Neuronal stem cell (in vitro differentiated cells): Measurements from ENCODE around the gene IQUB.

Experiments used
- DNase-seq: peaks from one replicate; pipeline ENCODE4 v3.0.0-alpha.2; 2013; ENCODE audit warnings: low spot score
- H2AFZ ChIP-seq: one replicate; pipeline ENCODE4 v1.6.1; 2013; ENCODE audit warnings: mild to moderate bottlenecking, low read length, inconsistent platforms
- H2AK5ac ChIP-seq: 2 replicates; pipeline ENCODE4 v1.6.1; 2013; ENCODE audit warnings: low read depth, mild to moderate bottlenecking, inconsistent platforms, low read length, moderate library complexity, mixed read lengths
- H2BK120ac ChIP-seq: 2 replicates; pipeline ENCODE4 v1.6.1; 2013; ENCODE audit warnings: low read depth, mild to moderate bottlenecking, inconsistent platforms, low read length, moderate library complexity, mixed read lengths
- H2BK12ac ChIP-seq: one replicate; pipeline ENCODE4 v1.6.1; 2013; ENCODE audit warnings: low read length, inconsistent platforms
- H2BK15ac ChIP-seq: 2 replicates; pipeline ENCODE4 v1.6.1; 2013; ENCODE audit warnings: mild to moderate bottlenecking, low read length, inconsistent platforms, mixed read lengths
- H2BK5ac ChIP-seq: one replicate; pipeline ENCODE4 v1.6.1; 2013; ENCODE audit warnings: inconsistent platforms, mild to moderate bottlenecking, low read length, moderate library complexity
- H3K14ac ChIP-seq: one replicate; pipeline ENCODE4 v1.6.1; 2013; ENCODE audit warnings: low read length, inconsistent platforms
- H3K18ac ChIP-seq: 2 replicates; pipeline ENCODE4 v1.6.1; 2013; ENCODE audit warnings: low read length, inconsistent platforms
- H3K23ac ChIP-seq: 2 replicates; pipeline ENCODE4 v1.6.1; 2013; ENCODE audit warnings: low read depth, mild to moderate bottlenecking, mixed read lengths, low read length, inconsistent platforms; ENCODE audit not compliant: poor library complexity
- H3K27ac ChIP-seq: replicated peaks from 3 replicates; pipeline ENCODE4 v1.5.1; 2013; ENCODE audit warnings: low read length, inconsistent platforms
- H3K27me3 ChIP-seq, 3 experiments: 2 replicates each; pipeline ENCODE4 v1.6.1; 2013; ENCODE audit warnings: low read length in 3 of 3, mild to moderate bottlenecking in 2 of 3, inconsistent platforms in 1 of 3, low read depth in 1 of 3, mixed read lengths in 1 of 3, moderate library complexity in 1 of 3; ENCODE audit not compliant: control insufficient read depth in 3 of 3, insufficient read depth in 3 of 3
- H3K36me3 ChIP-seq, 2 donors: replicated peaks in 1 of 2; 2 replicates each; pipeline ENCODE4 v1.6.1; 2013; ENCODE audit warnings: low read length in 2 of 2; ENCODE audit not compliant: control insufficient read depth in 2 of 2, insufficient read depth in 2 of 2
- H3K4ac ChIP-seq: 2 replicates; pipeline ENCODE4 v1.6.1; 2013; ENCODE audit warnings: inconsistent platforms, mild to moderate bottlenecking, low read length, moderate library complexity
- H3K4me1 ChIP-seq, 2 donors: 1 replicate in 1 of 2; 2 replicates in 1 of 2; pipeline ENCODE4 v1.6.1; 2013; ENCODE audit warnings: low read length in 2 of 2, low read depth in 1 of 2; ENCODE audit not compliant: control insufficient read depth in 2 of 2, insufficient read depth in 1 of 2
- H3K4me2 ChIP-seq: one replicate; pipeline ENCODE4 v1.6.1; 2013; ENCODE audit warnings: mild to moderate bottlenecking, low read length, inconsistent platforms; ENCODE audit not compliant: insufficient read depth, poor library complexity, severe bottlenecking
- H3K4me3 ChIP-seq, 2 donors: 2 replicates each; pipeline ENCODE4 v1.5.1; 2013; ENCODE audit warnings: low read length in 2 of 2, mild to moderate bottlenecking in 2 of 2, inconsistent platforms in 1 of 2, moderate library complexity in 1 of 2
- H3K79me1 ChIP-seq: one replicate; pipeline ENCODE4 v1.6.1; 2013; ENCODE audit warnings: low read depth, mild to moderate bottlenecking, inconsistent platforms, low read length, moderate library complexity
- H3K9ac ChIP-seq: one replicate; pipeline ENCODE4 v1.6.1; 2013; ENCODE audit warnings: mild to moderate bottlenecking, low read depth, low read length, inconsistent platforms; ENCODE audit not compliant: poor library complexity
- H3K9me3 ChIP-seq, 2 donors: replicated peaks in 1 of 2; 2 replicates each; pipeline versions ENCODE3 to v1.6.1; 2013; ENCODE audit warnings: low read length in 2 of 2, mild to moderate bottlenecking in 2 of 2, inconsistent platforms in 1 of 2, low read depth in 1 of 2, mixed read lengths in 1 of 2, moderate library complexity in 1 of 2; ENCODE audit not compliant: control insufficient read depth in 2 of 2, insufficient read depth in 1 of 2
- H4K8ac ChIP-seq: one replicate; pipeline ENCODE4 v1.6.1; 2013; ENCODE audit warnings: low read depth, mild to moderate bottlenecking, inconsistent platforms, low read length, moderate library complexity
- H4K91ac ChIP-seq: one replicate; pipeline ENCODE4 v1.6.1; 2013; ENCODE audit warnings: low read length, low read depth, mild to moderate bottlenecking, inconsistent platforms; ENCODE audit not compliant: poor library complexity
- WGBS, 2 donors: extraction: QIAGEN DNeasy Blood & Tissue Kit; methylation state at CpG; one replicate each; pipeline ENCODE4 v1.1.7; 2013; ENCODE audit warnings: missing lambda C conversion rate in 2 of 2, mixed read lengths in 1 of 2; ENCODE audit not compliant: insufficient read length in 2 of 2, insufficient replicate concordance in 1 of 2; ENCODE audit errors: extremely low coverage in 2 of 2; 5-methylcytosine and 5-hydroxymethylcytosine counted together

The IQUB gene

GRCh38 chr7:123539871-123540270 lies 5.5 kb upstream of the IQUB start:
- Histone ChIP-seq H2AK5ac (no peak overlapping the region), H3K36me3 (peaks cover 2 to 25% of the 10 kb centered on the region in 2 donors), H2BK12ac (no peak overlapping the region)

DNA sequence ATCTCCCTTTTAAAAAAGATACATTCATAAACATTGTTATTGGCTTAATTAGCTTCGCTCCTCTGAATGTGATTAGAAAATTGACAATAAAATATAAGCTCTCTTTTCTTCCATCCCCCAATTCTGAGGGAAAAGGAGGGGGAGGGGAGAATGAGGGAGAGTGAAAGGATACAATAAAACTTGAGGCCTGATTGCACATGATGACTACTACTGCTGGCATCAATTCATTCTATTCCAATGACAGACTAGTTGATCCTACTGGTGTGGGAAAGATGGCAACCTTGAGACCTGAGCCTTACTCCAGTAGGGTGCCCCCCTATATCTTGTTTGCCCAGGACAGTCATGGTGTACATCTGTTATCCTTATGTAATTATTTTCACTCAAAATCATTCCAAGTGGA lies 4.5 kb upstream of the IQUB start:
- Histone ChIP-seq H3K9me3 (no peaks in the 10 kb centered on the region), H2BK5ac (no peak overlapping the region), H3K14ac (no peak overlapping the region), H3K4me3 (no peak overlapping the region), H3K27ac (no peak overlapping the region), H3K36me3 (peaks cover 2 to 23% of the 10 kb centered on the region in 2 donors), H3K18ac (no peak overlapping the region), H2AFZ (no peak overlapping the region), H3K79me1 (no peaks in the 10 kb centered on the region), H3K27me3 (no peaks in the 10 kb centered on the region), H4K8ac (no peak overlapping the region), H3K4me2 (no peak overlapping the region), H2AK5ac (no peak overlapping the region), H3K4me1 (peaks cover 0 to under 1% of the 10 kb centered on the region in 2 donors), H3K4ac (no peak overlapping the region), H2BK120ac (no peak overlapping the region), H2BK12ac (no peak overlapping the region), H3K23ac (no peak overlapping the region), H3K9ac (no peak overlapping the region), H4K91ac (no peak overlapping the region), H2BK15ac (no peak overlapping the region)
- WGBS, 2 donors: no CpG with 5 or more reads among the region's 1 CpG
- no peak for DNase-seq

More at GRCh38 chr7:123539871-123540270, 5.5 kb upstream of the IQUB start:
- no peak for DNase-seq
- H2AFZ ChIP-seq: no peak overlapping the region
- H2BK5ac ChIP-seq: no peak overlapping the region
- H3K4me2 ChIP-seq: no peak overlapping the region
- WGBS, 2 donors: no CpG with 5 or more reads among the region's 1 CpG
- H3K4me3 ChIP-seq: no peak overlapping the region
- no peak overlapping the region for H3K4ac ChIP-seq
- H3K27me3 ChIP-seq: no peaks in the 10 kb centered on the region
- H3K4me1 ChIP-seq: no peaks in the 10 kb centered on the region
- no peak overlapping the region for H4K8ac ChIP-seq
- no peaks in the 10 kb centered on the region for H3K9me3 ChIP-seq
- no peak overlapping the region for H3K23ac ChIP-seq
- H3K27ac ChIP-seq: no peak overlapping the region
- no peak overlapping the region for H2BK15ac ChIP-seq
- no peak overlapping the region for H4K91ac ChIP-seq
- no peak overlapping the region for H3K9ac ChIP-seq
- no peak overlapping the region for H3K14ac ChIP-seq
- no peaks in the 10 kb centered on the region for H3K79me1 ChIP-seq
- no peak overlapping the region for H3K18ac ChIP-seq
- H2BK120ac ChIP-seq: no peak overlapping the region

- H3K27me3 ChIP-seq: no peaks in the 10 kb centered on the region
- no peak overlapping the region for H4K8ac ChIP-seq
- H2BK12ac ChIP-seq: no peak overlapping the region
- H3K36me3 ChIP-seq: peaks cover 2 to 18% of the 10 kb centered on the region in 2 donors
- no peak overlapping the region for H2AK5ac ChIP-seq
- no peak overlapping the region for H3K4me2 ChIP-seq
- no peak overlapping the region for H3K4me3 ChIP-seq
- H3K27ac ChIP-seq: no peak overlapping the region
- H3K9ac ChIP-seq: no peak overlapping the region
- peaks cover 0 to 1% of the 10 kb centered on the region in 2 donors for H3K4me1 ChIP-seq
- no peak for DNase-seq
- H2BK120ac ChIP-seq: no peak overlapping the region
- WGBS, 2 donors: no CpG with 5 or more reads among the region's 7 CpGs
- H3K9me3 ChIP-seq: no peaks in the 10 kb centered on the region
- H3K23ac ChIP-seq: no peak overlapping the region
- H2BK15ac ChIP-seq: no peak overlapping the region
- H2AFZ ChIP-seq: no peak overlapping the region
- no peak overlapping the region for H2BK5ac ChIP-seq
- no peak overlapping the region for H3K18ac ChIP-seq
- no peak overlapping the region for H4K91ac ChIP-seq
- no peaks in the 10 kb centered on the region for H3K79me1 ChIP-seq
- H3K4ac ChIP-seq: no peak overlapping the region
- no peak overlapping the region for H3K14ac ChIP-seq
These were observed 3.9 kb upstream of the IQUB start for GRCh38 chr7:123538189-123538714.

DNA sequence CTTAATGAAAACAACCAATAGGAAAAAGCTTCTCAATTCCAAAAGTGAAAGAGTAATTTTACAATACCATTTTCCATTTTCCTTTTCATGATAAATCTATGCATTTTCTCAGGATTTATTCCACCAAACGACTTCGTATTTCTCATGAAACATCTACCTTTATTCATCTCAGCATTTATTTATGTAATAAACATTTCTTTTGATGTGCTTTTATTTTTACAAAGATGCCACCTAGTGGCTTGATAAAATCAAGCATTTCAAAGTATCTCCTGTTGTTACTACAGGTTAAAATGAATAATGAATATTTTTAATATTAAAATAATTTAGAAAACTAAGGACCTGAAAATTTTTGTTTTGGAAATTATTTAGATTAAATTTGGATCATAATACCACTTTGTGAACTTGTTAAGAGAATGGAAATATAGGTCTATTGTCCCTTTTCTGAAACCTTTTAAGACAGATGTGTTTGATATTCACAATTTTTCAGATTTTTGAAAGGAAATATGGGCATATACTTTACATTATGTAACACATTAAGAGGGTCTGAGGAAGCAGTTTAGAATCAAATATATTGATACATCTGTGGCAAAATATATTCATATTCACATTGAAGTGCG lies 2.7 kb upstream of the IQUB start:
- Histone ChIP-seq H2BK12ac (no peak overlapping the region), H3K4me1 (peaks cover 0 to 1% of the 10 kb centered on the region in 2 donors), H2BK5ac (no peak overlapping the region), H3K14ac (no peak overlapping the region), H3K36me3 (peaks cover 0 to 7% of the 10 kb centered on the region in 2 donors), H3K27ac (no peak overlapping the region), H3K79me1 (no peaks in the 10 kb centered on the region), H2BK120ac (no peak overlapping the region), H3K23ac (no peak overlapping the region), H2BK15ac (no peak overlapping the region), H4K91ac (no peak overlapping the region), H4K8ac (no peak overlapping the region), H3K4me3 (no peak overlapping the region), H2AFZ (no peak overlapping the region), H3K18ac (no peak overlapping the region), H3K4ac (no peak overlapping the region), H3K27me3 (no peaks in the 10 kb centered on the region), H3K9ac (no peak overlapping the region), H2AK5ac (no peak overlapping the region), H3K9me3 (no peaks in the 10 kb centered on the region), H3K4me2 (no peak overlapping the region)
- 100% methylated on average over 2 of the region's 3 CpGs; no CpG with 5 or more reads in 1 of the 2 donors for WGBS, 2 donors
- no peak for DNase-seq
